Left renal pelvis (tissue), 4 donors: Measurements from ENCODE around the gene NHP2. TPM values are rescaled to one million over a fixed set of nuclear protein-coding genes. Genes with fewer than 3 reads are reported as not detected.
"Not testable (repeated sequence)": the region's sequence is repeated elsewhere in the genome, so short reads cannot be mapped to it uniquely, and the experiment has no call there.

Source experiments
- DNase-seq, 4 donors: peaks; one replicate each; pipeline ENCODE4 v3.0.0-alpha.2; 2013; ENCODE audit warnings: low read depth in 4 of 4, low spot score in 3 of 4
- polyA plus RNA-seq, 4 donors: library from polyadenylated mRNA; unstranded; fragments of 120-200 nt; gene quantifications; one replicate each; pipeline ENCODE4 v1.2.1, GENCODE V29; 2013; ENCODE audit not compliant: insufficient read length in 4 of 4

Gene NHP2
- polyA plus RNA-seq, 4 donors, result 68.8 to 120 (median 96.9) TPM

DNA sequence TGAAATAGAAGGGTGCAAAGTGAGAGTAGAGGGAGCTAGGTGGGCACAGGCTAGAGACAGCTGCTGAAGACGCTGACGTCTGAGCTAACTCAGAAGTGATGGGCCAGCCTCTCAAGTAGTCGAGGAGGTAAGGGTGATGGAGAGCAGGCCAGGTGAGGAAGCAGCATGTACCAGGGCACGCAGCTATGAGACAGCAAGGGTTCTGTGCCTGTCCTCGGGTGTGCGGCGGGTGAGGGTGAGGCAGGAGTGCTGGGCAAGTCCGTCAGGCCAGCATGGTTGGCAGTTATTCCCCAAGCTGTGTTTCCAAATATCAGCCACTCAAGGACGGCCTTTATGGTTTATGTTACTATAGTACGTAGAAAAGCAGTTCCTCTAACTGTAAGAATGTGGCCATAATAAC lies 16.7 kb downstream of the NHP2 start:
- no peak for DNase-seq

- DNase-seq, result no peak
Observed at GRCh38 chr5:178131446-178131996, 22.2 kb downstream of the NHP2 start.

GRCh38 chr5:178130576-178131445 lies 22.9 kb downstream of the NHP2 start, which contains the start of gene RMND5B:
Gene RMND5B, plus strand, starts transcription at chr5:178131014. Its CDS starts 7,106 bp downstream, at chr5:178138120.
- peak in 2 of 4 donors; percentile 58 to 73 for DNase-seq

- DNase-seq, result not testable (repeated sequence)
Observed at GRCh38 chr5:178130234-178130575, 23.5 kb downstream of the NHP2 start.

DNA sequence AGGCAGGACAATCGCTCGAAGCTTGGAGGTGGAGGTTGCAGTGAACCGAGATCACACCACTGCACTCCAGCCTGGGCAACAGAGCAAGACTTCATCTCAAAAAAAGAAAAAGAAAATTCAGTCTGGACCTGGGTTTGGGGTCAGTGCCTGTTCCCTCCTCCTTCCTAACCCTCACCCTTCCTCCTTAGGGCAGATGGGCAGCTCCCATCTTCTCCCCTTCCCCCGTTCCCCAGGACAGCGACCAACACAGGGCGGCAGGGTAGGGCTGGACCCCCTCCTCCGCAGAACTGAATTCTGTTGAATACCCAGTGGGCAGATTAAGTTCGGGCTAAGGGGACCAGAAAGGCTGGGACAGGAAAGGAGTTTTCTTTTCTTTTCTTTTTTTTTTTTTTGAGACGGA lies 24.4 kb downstream of the NHP2 start:
- DNase-seq, result no peak

DNA sequence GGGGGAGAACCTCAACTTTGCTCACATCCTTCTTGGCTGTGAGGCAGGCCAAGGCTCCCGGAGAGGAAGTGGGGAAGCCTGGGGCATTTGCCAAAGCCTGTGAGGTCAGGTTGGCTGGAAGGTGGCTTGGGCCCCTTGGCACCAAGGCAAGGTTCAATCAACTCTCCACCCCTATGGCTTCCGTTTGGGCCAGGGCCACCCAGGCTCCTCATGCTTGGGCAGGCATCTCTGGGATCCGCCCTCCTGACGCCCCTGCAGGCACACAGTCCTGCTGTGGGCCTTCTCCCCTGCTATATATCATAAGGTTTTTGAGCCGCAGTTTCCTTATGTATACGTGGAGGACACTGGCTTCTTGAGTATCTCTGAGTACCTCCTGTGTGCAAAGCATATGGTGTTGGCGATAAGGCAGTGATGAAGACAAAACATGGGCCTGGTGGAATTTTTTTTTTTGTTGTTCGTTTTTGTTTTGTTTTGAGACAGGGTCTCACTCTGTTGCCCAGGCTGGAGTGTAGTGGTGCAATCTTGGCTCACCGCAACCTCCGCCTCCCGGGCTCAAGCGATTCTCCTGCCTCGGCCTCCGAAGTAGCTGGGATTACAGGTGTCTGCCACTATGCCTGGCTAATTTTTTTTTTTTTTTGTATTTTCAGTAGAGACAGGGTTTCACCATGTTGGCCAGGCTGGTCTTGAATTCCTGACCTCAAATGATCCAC lies 26.2 kb downstream of the NHP2 start:
- DNase-seq, result not testable (repeated sequence)

- no peak for DNase-seq
Observed at GRCh38 chr5:178126556-178126955, 27.1 kb downstream of the NHP2 start.

- DNase-seq, result no peak
Observed at GRCh38 chr5:178125253-178125906, 28.3 kb downstream of the NHP2 start.

DNA sequence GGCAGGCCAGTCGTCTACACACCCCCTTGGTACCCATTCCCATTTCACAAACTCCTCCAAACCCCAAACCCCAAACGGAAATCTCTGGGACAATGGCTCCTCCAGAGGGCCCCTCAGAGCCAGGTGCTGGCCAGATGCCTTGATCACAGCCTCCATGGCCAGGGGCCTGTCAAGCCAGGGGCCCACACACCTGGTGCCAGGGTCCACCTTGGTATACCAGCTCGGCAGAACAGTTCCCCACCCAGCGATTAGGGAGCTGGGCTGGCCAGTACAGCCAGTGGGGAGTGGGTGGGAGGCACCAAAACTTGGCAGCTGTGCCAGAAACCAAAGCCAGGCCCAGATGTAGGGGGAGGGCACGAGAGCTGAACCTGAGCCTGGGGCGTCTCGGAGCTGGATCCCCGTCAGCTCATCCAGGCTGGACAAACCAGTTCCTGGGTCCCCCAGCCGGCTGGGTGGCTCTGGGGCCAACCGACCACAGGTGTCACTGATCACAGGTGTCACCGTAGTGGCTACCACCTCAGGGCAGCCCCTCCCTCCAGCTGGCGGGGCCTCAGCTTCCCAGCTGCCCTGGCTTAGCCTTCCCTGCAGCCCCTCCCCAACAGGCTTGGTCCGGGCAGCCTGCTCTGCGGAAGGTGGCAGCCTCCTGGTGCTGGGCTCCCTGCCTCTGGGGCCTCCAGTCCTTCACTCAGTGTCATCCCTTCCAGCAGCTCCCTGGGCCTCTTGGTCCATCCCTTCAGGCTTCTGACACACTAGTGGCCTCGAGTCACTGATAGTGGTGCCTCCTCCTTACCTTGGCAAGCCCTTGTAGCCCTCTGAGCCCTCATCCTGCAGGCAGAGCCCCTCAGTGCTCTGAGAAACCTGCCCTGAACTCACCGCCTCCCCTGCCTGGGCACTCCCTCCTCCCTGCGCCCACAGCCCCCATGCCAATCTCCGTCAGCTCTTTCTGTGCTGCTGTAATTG lies 29.4 kb downstream of the NHP2 start:
- no peak for DNase-seq

DNA sequence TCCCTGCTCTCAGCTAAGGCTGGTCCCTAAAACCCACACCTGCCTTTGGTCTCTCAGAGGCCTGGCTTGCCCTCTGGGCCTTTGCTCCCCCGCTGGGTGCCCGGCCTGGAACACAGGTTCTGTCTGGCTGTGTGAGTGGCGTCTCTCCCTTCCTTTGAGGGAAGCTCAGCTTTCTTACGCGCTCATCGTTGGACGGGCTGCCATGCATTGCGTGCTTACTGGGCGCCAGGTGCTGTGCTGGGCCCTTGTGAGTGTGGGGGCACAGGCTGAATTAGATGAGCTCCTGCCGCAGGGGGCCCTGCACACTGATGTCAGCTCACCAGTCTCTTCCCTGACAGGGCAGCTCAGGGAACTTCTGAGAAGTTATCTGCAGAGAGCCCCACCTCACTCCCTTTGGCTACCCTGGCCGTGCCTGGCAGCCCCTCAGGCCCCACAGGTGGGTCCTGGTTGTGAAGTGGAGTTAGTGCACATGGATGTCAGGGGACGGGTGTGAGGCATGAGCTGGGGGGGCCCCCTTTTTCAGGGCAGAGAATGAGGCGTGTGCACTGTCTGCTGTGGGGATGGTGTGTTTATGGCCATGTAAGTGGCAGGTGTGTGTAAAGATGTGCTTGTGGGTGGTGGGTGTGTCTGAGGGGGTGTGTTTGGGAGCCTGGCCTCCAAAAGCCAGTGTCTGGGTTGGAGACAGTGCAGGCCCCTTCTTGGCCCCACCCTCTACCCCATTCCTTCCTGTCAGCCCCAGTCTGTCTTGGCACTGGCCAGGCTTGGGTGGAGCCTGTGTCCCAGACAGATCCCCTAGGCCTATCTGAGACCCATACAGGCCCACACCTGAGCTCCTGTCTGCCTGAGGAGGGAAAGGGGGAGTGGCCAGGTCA lies 30.4 kb downstream of the NHP2 start:
- DNase-seq, result no peak

DNA sequence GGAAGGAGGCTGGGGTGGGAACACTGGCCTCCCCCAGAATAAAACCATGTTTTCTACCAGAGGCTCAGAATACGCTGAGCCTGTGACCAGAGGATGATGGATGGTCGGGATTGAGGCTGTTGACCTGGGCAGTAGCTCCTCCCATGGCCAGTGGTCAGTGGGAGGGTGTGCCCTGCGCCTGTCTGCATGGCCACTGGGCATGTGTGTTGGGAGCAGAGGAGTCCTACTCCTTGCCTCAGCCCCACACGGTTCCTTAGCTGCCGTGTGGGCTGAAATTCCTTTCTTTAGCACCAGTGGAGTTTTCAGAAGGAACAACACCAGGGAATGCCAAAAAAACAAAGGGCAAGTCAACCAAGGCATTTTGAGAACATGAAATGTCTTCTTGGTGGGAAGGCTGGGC lies 31.3 kb downstream of the NHP2 start:
- no peak for DNase-seq

- DNase-seq, result no peak
Observed at GRCh38 chr5:178121391-178122276, 32.1 kb downstream of the NHP2 start.

- peak; percentile 70 to 80 (median 78) for DNase-seq
Observed at GRCh38 chr5:178120607-178121357, 32.9 kb downstream of the NHP2 start.

- no peak for DNase-seq
Observed at GRCh38 chr5:178119915-178120606, 33.6 kb downstream of the NHP2 start.

- DNase-seq, result no peak
Observed at GRCh38 chr5:178117923-178118701, 35.6 kb downstream of the NHP2 start.
